Measurements from ENCODE around the gene SLX4IP.

SLX4IP gene

DNA sequence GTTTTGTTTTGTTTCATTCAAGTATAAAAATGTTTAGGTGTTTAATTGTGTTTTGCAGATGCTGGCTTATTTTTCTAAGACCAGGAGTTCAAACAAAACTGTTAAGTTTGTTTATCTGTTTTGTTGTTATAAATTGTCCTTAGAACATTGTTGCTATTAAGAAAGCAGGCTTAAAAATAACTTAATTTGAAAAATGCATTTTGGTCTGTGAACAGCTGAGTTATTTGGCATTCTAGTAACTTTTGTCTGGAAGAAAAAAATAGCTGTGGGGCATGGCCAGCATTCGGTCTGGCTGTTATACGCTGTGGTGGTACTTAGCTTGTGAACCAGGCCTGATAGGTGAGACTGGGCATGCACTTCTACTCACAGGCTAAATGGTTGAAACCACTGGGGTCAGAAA lies 37.8 kb downstream of the SLX4IP start:
- H3K4me3 ChIP-seq (replicated peaks; ENCODE audit: low read depth, low read length), result no peak overlapping the region
- TF ChIP-seq, protein P1, sequence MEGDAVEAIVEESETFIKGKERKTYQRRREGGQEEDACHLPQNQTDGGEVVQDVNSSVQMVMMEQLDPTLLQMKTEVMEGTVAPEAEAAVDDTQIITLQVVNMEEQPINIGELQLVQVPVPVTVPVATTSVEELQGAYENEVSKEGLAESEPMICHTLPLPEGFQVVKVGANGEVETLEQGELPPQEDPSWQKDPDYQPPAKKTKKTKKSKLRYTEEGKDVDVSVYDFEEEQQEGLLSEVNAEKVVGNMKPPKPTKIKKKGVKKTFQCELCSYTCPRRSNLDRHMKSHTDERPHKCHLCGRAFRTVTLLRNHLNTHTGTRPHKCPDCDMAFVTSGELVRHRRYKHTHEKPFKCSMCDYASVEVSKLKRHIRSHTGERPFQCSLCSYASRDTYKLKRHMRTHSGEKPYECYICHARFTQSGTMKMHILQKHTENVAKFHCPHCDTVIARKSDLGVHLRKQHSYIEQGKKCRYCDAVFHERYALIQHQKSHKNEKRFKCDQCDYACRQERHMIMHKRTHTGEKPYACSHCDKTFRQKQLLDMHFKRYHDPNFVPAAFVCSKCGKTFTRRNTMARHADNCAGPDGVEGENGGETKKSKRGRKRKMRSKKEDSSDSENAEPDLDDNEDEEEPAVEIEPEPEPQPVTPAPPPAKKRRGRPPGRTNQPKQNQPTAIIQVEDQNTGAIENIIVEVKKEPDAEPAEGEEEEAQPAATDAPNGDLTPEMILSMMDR (IDR thresholded peaks at IDR 0.05; ENCODE audit: low read depth, low read length, missing control alignments), result no peak
- no peak for DNase-seq (ENCODE audit: extremely low read depth, low read depth)

DNA sequence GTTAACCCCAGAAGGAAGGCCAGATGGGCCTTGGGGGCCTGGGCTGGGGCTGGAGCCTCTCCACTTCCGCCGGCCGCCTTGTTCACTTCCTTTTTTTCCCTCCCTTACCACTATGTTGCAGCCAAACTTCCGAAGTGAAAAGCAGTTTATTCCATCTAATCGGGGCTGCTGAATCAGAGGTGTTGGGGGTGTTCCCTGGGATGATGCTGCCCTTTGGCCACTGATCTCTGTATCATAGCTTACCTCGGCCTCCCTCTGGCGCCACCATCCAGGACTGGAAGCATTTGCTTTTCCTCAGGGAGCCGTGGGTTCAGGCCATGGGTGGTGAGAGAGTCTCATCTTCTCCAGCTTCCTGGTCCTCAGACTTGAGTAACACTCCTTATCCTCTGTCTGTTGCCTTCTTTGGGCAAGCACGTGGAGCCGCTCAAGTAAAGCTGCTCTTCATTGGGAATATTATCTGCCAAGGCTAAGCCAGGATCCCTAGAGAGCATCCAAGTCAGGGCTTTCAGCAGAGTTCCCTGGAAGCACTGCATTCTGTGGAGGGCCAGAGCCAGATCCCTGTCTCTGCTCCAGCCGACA lies 39.6 kb downstream of the SLX4IP start:
- DNase-seq (ENCODE audit: extremely low read depth, low read depth), result no peak
- H3K4me3 ChIP-seq (replicated peaks; ENCODE audit: low read depth, low read length), result no peak overlapping the region
- TF ChIP-seq, protein P1 (IDR thresholded peaks at IDR 0.05; ENCODE audit: low read depth, low read length, missing control alignments), result no peak

DNA sequence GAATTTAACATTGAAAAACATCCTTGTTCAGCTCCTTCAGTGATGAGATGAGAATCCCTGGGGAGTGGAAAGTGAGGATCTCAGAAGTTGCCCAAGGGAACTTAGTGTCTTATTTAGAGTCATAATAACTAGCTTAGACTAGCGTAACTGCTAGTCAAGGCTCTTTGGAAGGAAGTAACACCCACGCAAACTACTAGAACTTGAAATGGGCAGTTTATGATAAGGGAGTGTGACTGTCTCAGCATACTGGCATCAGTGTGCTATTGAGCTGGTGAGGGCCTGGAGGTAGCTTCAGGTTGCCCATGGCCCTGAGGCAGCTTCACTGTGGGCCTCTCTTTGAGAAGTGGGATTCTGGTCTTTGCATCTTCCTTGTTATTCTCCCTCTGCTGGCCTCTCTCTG lies 40.1 kb downstream of the SLX4IP start:
- TF ChIP-seq, protein P1 (IDR thresholded peaks at IDR 0.05; ENCODE audit: low read depth, low read length, missing control alignments), result no peak
- no peak overlapping the region for H3K4me3 ChIP-seq (replicated peaks; ENCODE audit: low read depth, low read length)
- no peak for DNase-seq (ENCODE audit: extremely low read depth, low read depth)

DNA sequence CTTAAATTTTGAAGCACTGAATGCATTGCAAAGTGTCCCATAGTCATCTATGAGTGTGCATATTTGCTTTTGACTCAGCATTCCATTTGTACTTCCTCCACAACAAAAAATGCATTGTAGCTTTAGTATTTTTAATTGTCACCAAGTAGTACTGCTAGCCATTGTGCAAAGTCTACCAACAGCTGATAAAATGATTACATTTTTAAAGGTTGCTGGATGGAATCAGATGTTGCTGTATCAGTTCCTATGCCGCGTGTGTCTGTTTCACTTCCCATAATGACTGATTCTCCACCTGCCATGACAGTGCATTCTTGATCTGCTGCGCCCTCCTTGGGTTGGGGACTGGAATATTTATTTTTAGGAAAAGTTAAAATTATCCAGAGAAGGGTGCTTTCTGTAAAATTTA lies 41.2 kb downstream of the SLX4IP start:
- TF ChIP-seq, protein P1 (IDR thresholded peaks at IDR 0.05; ENCODE audit: low read depth, low read length, missing control alignments), result no peak
- DNase-seq (ENCODE audit: extremely low read depth, low read depth), result no peak
- no peak overlapping the region for H3K4me3 ChIP-seq (replicated peaks; ENCODE audit: low read depth, low read length)

DNA sequence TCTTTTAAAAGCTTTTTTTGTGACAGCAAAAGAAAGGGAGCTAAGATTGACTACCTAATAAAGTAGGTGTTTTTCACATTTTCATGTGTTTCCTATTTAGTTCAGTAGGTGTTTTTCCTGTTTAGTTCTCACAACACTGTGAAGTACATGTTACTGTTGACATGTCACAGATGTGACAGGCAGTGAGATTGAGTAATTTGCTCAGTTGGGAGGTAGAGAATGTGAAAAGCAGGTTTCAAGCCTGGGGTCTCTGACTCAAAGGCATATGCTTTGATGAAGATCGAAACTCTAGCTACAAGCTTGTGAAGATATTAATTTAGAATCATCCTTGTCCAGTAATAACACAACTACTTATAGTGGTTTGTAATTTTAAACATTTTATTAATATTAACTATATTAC lies 43.1 kb downstream of the SLX4IP start:
- no peak for DNase-seq (ENCODE audit: extremely low read depth, low read depth)
- no peak overlapping the region for H3K4me3 ChIP-seq (replicated peaks; ENCODE audit: low read depth, low read length)
- TF ChIP-seq, protein P1 (IDR thresholded peaks at IDR 0.05; ENCODE audit: low read depth, low read length, missing control alignments), result no peak

DNA sequence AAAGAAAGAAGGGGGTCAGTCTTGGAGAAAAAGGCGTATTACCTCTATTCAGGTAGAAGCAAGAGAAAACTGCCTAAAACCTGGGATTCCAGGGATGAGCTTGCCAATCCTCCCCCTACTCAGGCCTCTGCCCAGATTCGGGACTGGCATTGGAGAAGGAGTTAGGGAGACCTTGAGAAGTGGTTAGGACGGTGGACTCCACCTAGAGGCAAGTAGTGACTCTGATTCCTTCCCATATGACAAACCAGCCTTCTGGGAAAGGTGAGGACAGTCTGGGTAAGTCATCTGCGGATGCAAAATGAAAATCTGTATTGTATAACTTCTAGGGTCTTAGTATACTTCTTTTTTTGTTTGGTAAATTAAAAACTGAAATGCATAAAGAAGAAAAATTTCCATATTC lies 43.8 kb downstream of the SLX4IP start:
- TF ChIP-seq, protein P1 (IDR thresholded peaks at IDR 0.05; ENCODE audit: low read depth, low read length, missing control alignments), result no peak
- DNase-seq (ENCODE audit: extremely low read depth, low read depth), result no peak
- no peak overlapping the region for H3K4me3 ChIP-seq (replicated peaks; ENCODE audit: low read depth, low read length)

DNA sequence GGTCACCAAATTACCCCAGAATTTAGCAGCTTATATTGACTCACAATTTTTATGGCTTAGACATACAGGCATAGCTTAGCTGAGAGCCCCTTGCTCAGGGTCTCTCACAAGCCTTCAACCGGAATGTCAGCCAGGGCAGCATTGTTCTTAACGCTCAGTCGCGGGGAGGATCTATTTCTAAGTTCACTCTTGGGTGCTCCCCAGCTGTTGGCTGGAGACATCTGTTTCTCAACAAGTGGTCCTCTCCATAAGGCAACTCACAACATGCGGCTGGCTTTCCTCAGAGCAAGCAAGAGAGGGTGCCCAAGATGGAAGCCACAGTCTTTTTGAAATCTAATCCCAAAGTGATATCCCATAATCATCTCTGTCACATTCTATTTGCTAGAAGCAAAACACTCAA lies 46.6 kb downstream of the SLX4IP start:
- H3K4me3 ChIP-seq (replicated peaks; ENCODE audit: low read depth, low read length), result no peak overlapping the region
- DNase-seq (ENCODE audit: extremely low read depth, low read depth), result no peak
- TF ChIP-seq, protein P1 (IDR thresholded peaks at IDR 0.05; ENCODE audit: low read depth, low read length, missing control alignments), result no peak
